CD4-positive, alpha-beta memory T cell (primary cell): Measurements from ENCODE around the gene CYP4F11. TPM values are rescaled to one million over a fixed set of nuclear protein-coding genes. Genes with fewer than 3 reads are reported as not detected.

Experiments used
- CTCF ChIA-PET: fragments of 350-600 bp; sonication (Branson Sonifier 250); formaldehyde crosslinking; loops from one replicate; lab custom pipeline; 2021; ENCODE audit warnings: inconsistent platforms; ENCODE audit not compliant: partially characterized antibody; lab: Charles Lee
- POLR2A ChIA-PET: fragments of 350-600 bp; sonication (Branson Sonifier 250); formaldehyde crosslinking; loops from one replicate; lab custom pipeline; 2021; ENCODE audit not compliant: partially characterized antibody; lab: Charles Lee
- DNase-seq, 5 donors: peaks; one replicate each; pipeline versions ENCODE4 v3.0.0 to v3.0.0-alpha.2; 2020 to 2022; ENCODE audit warnings: mixed read lengths in 1 of 5
- H3K27ac ChIP-seq: one replicate; pipeline ENCODE4 v1.7.0; 2013; ENCODE audit warnings: low read depth, low read length
- H3K27me3 ChIP-seq: 2 replicates; pipeline ENCODE4 v1.7.0; 2013; ENCODE audit warnings: mild to moderate bottlenecking, low read length, moderate library complexity; ENCODE audit not compliant: insufficient read depth
- H3K36me3 ChIP-seq: 2 replicates; pipeline ENCODE4 v1.7.0; 2013; ENCODE audit warnings: mild to moderate bottlenecking, low read length, moderate library complexity; ENCODE audit not compliant: insufficient read depth
- H3K4me1 ChIP-seq: 2 replicates; pipeline ENCODE4 v1.7.0; 2013; ENCODE audit warnings: mild to moderate bottlenecking, low read length, moderate library complexity; ENCODE audit not compliant: insufficient read depth
- H3K4me3 ChIP-seq, 2 donors: one replicate each; pipeline ENCODE4 v1.7.0; 2013; ENCODE audit warnings: low read length in 2 of 2, mild to moderate bottlenecking in 1 of 2
- H3K9me3 ChIP-seq, 2 donors: one replicate each; pipeline ENCODE4 v1.7.0; 2013; ENCODE audit warnings: low read length in 2 of 2, control low read depth in 1 of 2; ENCODE audit not compliant: control insufficient read depth in 1 of 2
- H3K27ac Mint-ChIP-seq, 7 donors: one replicate each; pipeline ENCODE4 v1.8.0; 2020 to 2021; ENCODE audit warnings: mixed read lengths in 7 of 7, mild to moderate bottlenecking in 6 of 7, inconsistent platforms in 3 of 7, moderate library complexity in 3 of 7
- H3K27me3 Mint-ChIP-seq, 2 donors: one replicate each; pipeline ENCODE4 v1.8.0; 2020 to 2021; ENCODE audit warnings: mixed read lengths in 2 of 2
- H3K36me3 Mint-ChIP-seq, 2 donors: one replicate each; pipeline ENCODE4 v1.8.0; 2020 to 2021; ENCODE audit warnings: mixed read lengths in 2 of 2, inconsistent platforms in 1 of 2, mild to moderate bottlenecking in 1 of 2
- H3K4me1 Mint-ChIP-seq, 4 donors: one replicate each; pipeline ENCODE4 v1.8.0; 2020 to 2021; ENCODE audit warnings: mixed read lengths in 4 of 4, mild to moderate bottlenecking in 1 of 4
- H3K4me3 Mint-ChIP-seq, 8 donors: one replicate each; pipeline ENCODE4 v1.8.0; 2020 to 2021; ENCODE audit warnings: mixed read lengths in 8 of 8, mild to moderate bottlenecking in 7 of 8, moderate library complexity in 6 of 8, inconsistent platforms in 3 of 8
- H3K9me3 Mint-ChIP-seq, 8 donors: one replicate each; pipeline ENCODE4 v1.8.0; 2020 to 2021; ENCODE audit warnings: mixed read lengths in 8 of 8, mild to moderate bottlenecking in 5 of 8, inconsistent platforms in 3 of 8, moderate library complexity in 1 of 8
- intact Hi-C: fragments of 100-400 bp; cut with micrococcal nuclease; formaldehyde crosslinking; loops from one replicate; pipeline ENCODE4 v1.15.1; 2023
- polyA plus RNA-seq, 2 donors: library from polyadenylated mRNA; unstranded; fragments of 300-500 nt; fragmentation: Illumina TruSeq; gene quantifications; one replicate each; pipeline ENCODE4 v1.2.3, GENCODE V29; 2021
- total RNA-seq, 2 experiments: library from RNA; stranded (reverse); gene quantifications; one replicate each; pipeline ENCODE4 v1.2.3, GENCODE V29; 2021

The CYP4F11 gene
- total and polyA plus RNA-seq, 4 experiments from 2014 or later = not detected

- no peaks in the 10 kb centered on the region for H3K27me3 ChIP-seq
- H3K36me3 Mint-ChIP-seq = no peaks in the 10 kb centered on the region
- ChIA-PET POLR2A (no interaction called here), CTCF (no interaction called here)
- H3K4me1 ChIP-seq = no peaks in the 10 kb centered on the region
- no peaks in the 10 kb centered on the region for H3K9me3 ChIP-seq
- H3K27ac ChIP-seq = no peak overlapping the region
- no peaks in the 10 kb centered on the region for H3K9me3 Mint-ChIP-seq
- no peak overlapping the region for H3K4me3 ChIP-seq
- H3K27me3 Mint-ChIP-seq = peaks cover 28 to 52% of the 10 kb centered on the region in 2 donors
- H3K4me1 Mint-ChIP-seq = no peaks in the 10 kb centered on the region
- H3K27ac Mint-ChIP-seq = no peak overlapping the region
- DNase-seq = no peak
- no peak overlapping the region for H3K4me3 Mint-ChIP-seq
- H3K36me3 ChIP-seq = no peaks in the 10 kb centered on the region
- intact Hi-C loops = no loop called here
Observed at GRCh38 chr19:15923702-15924101, 10.6 kb downstream of the CYP4F11 start.

GRCh38 chr19:15922021-15922420 lies 12.3 kb downstream of the CYP4F11 start:
- Mint-ChIP-seq H3K36me3 (no peaks in the 10 kb centered on the region), H3K27me3 (peaks cover 29 to 44% of the 10 kb centered on the region in 2 donors), H3K4me3 (no peak overlapping the region), H3K4me1 (no peaks in the 10 kb centered on the region), H3K9me3 (no peaks in the 10 kb centered on the region), H3K27ac (peak overlapping the region in 1 of 7 donors; percentile 21)
- Histone ChIP-seq H3K4me1 (no peaks in the 10 kb centered on the region), H3K36me3 (no peaks in the 10 kb centered on the region), H3K9me3 (no peaks in the 10 kb centered on the region), H3K27ac (no peak overlapping the region), H3K4me3 (no peak overlapping the region), H3K27me3 (no peaks in the 10 kb centered on the region)
- POLR2A ChIA-PET = no interaction called here
- intact Hi-C loops = no loop called here
- no peak for DNase-seq
- CTCF ChIA-PET = no interaction called here

GRCh38 chr19:15919243-15919642 lies 15.1 kb downstream of the CYP4F11 start:
- H3K4me3 Mint-ChIP-seq = no peak overlapping the region
- Histone ChIP-seq H3K27me3 (peaks cover 6% of the 10 kb centered on the region), H3K4me3 (no peak overlapping the region), H3K27ac (no peak overlapping the region), H3K36me3 (no peaks in the 10 kb centered on the region), H3K9me3 (no peaks in the 10 kb centered on the region), H3K4me1 (no peaks in the 10 kb centered on the region)
- ChIA-PET CTCF (no interaction called here), POLR2A (no interaction called here)
- no peak overlapping the region for H3K27ac Mint-ChIP-seq
- no peaks in the 10 kb centered on the region for H3K36me3 Mint-ChIP-seq
- H3K4me1 Mint-ChIP-seq = no peaks in the 10 kb centered on the region
- peaks cover 0 to 17% (median 11%) of the 10 kb centered on the region in 8 donors for H3K9me3 Mint-ChIP-seq
- intact Hi-C loops = no loop called here
- peaks cover 25 to 36% of the 10 kb centered on the region in 2 donors for H3K27me3 Mint-ChIP-seq
- DNase-seq = no peak

GRCh38 chr19:15915109-15915508 lies 19.2 kb downstream of the CYP4F11 start:
- Mint-ChIP-seq H3K9me3 (peaks cover 0 to 19% (median 12%) of the 10 kb centered on the region in 8 donors), H3K27me3 (peaks cover 31 to 40% of the 10 kb centered on the region in 2 donors), H3K4me3 (no peak overlapping the region), H3K27ac (no peak overlapping the region), H3K4me1 (peaks cover 0 to 7% (median 2%) of the 10 kb centered on the region in 4 donors), H3K36me3 (no peaks in the 10 kb centered on the region)
- Histone ChIP-seq H3K27me3 (peaks cover 20% of the 10 kb centered on the region), H3K36me3 (no peaks in the 10 kb centered on the region), H3K9me3 (no peaks in the 10 kb centered on the region), H3K27ac (no peak overlapping the region), H3K4me1 (no peaks in the 10 kb centered on the region), H3K4me3 (no peak overlapping the region)
- no peak for DNase-seq
- POLR2A ChIA-PET = no interaction called here
- CTCF ChIA-PET = no interaction called here
- intact Hi-C loops = no loop called here

- Mint-ChIP-seq H3K36me3 (no peaks in the 10 kb centered on the region), H3K4me3 (no peak overlapping the region), H3K4me1 (peaks cover 0 to 7% (median 2%) of the 10 kb centered on the region in 4 donors), H3K9me3 (peaks cover 0 to 19% (median 12%) of the 10 kb centered on the region in 8 donors), H3K27me3 (peaks cover 36 to 45% of the 10 kb centered on the region in 2 donors), H3K27ac (no peak overlapping the region)
- POLR2A ChIA-PET = no interaction called here
- intact Hi-C loops = no loop called here
- Histone ChIP-seq H3K9me3 (no peaks in the 10 kb centered on the region), H3K4me1 (no peaks in the 10 kb centered on the region), H3K27me3 (peaks cover 25% of the 10 kb centered on the region), H3K36me3 (no peaks in the 10 kb centered on the region), H3K27ac (no peak overlapping the region), H3K4me3 (no peak overlapping the region)
- CTCF ChIA-PET = no interaction called here
- no peak for DNase-seq
Observed at GRCh38 chr19:15913830-15914229, 20.5 kb downstream of the CYP4F11 start.

- Mint-ChIP-seq H3K9me3 (peaks cover 0 to 19% (median 12%) of the 10 kb centered on the region in 8 donors), H3K27me3 (peaks cover 34 to 43% of the 10 kb centered on the region in 2 donors), H3K4me1 (peaks cover 0 to 7% (median 2%) of the 10 kb centered on the region in 4 donors), H3K36me3 (no peaks in the 10 kb centered on the region), H3K4me3 (no peak overlapping the region), H3K27ac (no peak overlapping the region)
- no peak for DNase-seq
- Histone ChIP-seq H3K9me3 (no peaks in the 10 kb centered on the region), H3K4me3 (no peak overlapping the region), H3K36me3 (no peaks in the 10 kb centered on the region), H3K27me3 (peaks cover 26% of the 10 kb centered on the region), H3K27ac (no peak overlapping the region), H3K4me1 (no peaks in the 10 kb centered on the region)
- ChIA-PET POLR2A (no interaction called here), CTCF (no interaction called here)
- intact Hi-C loops = no loop called here
Observed at GRCh38 chr19:15913384-15913783, 20.9 kb downstream of the CYP4F11 start.

- intact Hi-C loops = no loop called here
- H3K27ac Mint-ChIP-seq = no peak overlapping the region
- H3K9me3 Mint-ChIP-seq = peaks cover 0 to 23% (median 13%) of the 10 kb centered on the region in 8 donors
- ChIA-PET POLR2A (no interaction called here), CTCF (interaction anchor here (1.3 kb wide), 1 partner anchor 100 kb away, joined by 5 read pairs; no protein-coding TSS in a partner anchor)
- H3K27me3 ChIP-seq = peaks cover 26% of the 10 kb centered on the region
- H3K4me1 ChIP-seq = no peaks in the 10 kb centered on the region
- H3K9me3 ChIP-seq = no peaks in the 10 kb centered on the region
- H3K27ac ChIP-seq = no peak overlapping the region
- no peak overlapping the region for H3K4me3 ChIP-seq
- peak overlapping the region in 2 of 8 donors; percentile 8 to 58 for H3K4me3 Mint-ChIP-seq
- peaks cover 0 to 7% (median 2%) of the 10 kb centered on the region in 4 donors for H3K4me1 Mint-ChIP-seq
- H3K36me3 ChIP-seq = no peaks in the 10 kb centered on the region
- DNase-seq = no peak
- H3K27me3 Mint-ChIP-seq = peaks cover 30 to 41% of the 10 kb centered on the region in 2 donors
- no peaks in the 10 kb centered on the region for H3K36me3 Mint-ChIP-seq
Observed at GRCh38 chr19:15911599-15912235, 22.6 kb downstream of the CYP4F11 start.
